GM18870 (cell line): ENCODE measurements around the gene C4A.
"Not testable (repeated sequence)": the region's sequence is repeated elsewhere in the genome, so short reads cannot be mapped to it uniquely, and the experiment has no call there.

Source experiments
- ATAC-seq: cut with Tn5 transposase; IDR thresholded peaks from one replicate; pipeline ENCODE4 v1.9.1; 2021; ENCODE audit warnings: moderate library complexity; ENCODE audit not compliant: unreplicated experiment

C4A gene

GRCh38 chr6:32014547-32014946, 32.7 kb downstream of the C4A start, which contains the start of gene C4B:
C4B (plus strand) TSS chr6:32014795; CDS start chr6:32014846, 51 bp downstream.
- ATAC-seq: not testable (repeated sequence)

GRCh38 chr6:32022100-32022499, 40.2 kb downstream of the C4A start:
- ATAC-seq: not testable (repeated sequence)

GRCh38 chr6:32028631-32029030, 46.8 kb downstream of the C4A start:
- not testable (repeated sequence) for ATAC-seq

GRCh38 chr6:32029553-32029952, 47.7 kb downstream of the C4A start:
- not testable (repeated sequence) for ATAC-seq

GRCh38 chr6:32035283-32036013, 53.6 kb downstream of the C4A start:
- not testable (repeated sequence) for ATAC-seq

- ATAC-seq: not testable (repeated sequence)
Observed at GRCh38 chr6:32037136-32037535, 55.3 kb downstream of the C4A start.

GRCh38 chr6:32037598-32038524, 56.0 kb downstream of the C4A start, which contains the start of gene CYP21A2:
CYP21A2 (plus strand) TSS chr6:32038415; CDS start chr6:32038423, 8 bp downstream.
- not testable (repeated sequence) for ATAC-seq

- ATAC-seq: not testable (repeated sequence)
Observed at GRCh38 chr6:32038878-32039277, 57.0 kb downstream of the C4A start.

- not testable (repeated sequence) for ATAC-seq
Observed at GRCh38 chr6:32039321-32040274, 57.7 kb downstream of the C4A start.

GRCh38 chr6:32040299-32041049, 58.6 kb downstream of the C4A start:
- not testable (repeated sequence) for ATAC-seq

GRCh38 chr6:32041050-32041321, 59.1 kb downstream of the C4A start:
- not testable (repeated sequence) for ATAC-seq

- not testable (repeated sequence) for ATAC-seq
Observed at GRCh38 chr6:32041385-32041784, 59.5 kb downstream of the C4A start.

- ATAC-seq: not testable (repeated sequence)
Observed at GRCh38 chr6:32042276-32042675, 60.4 kb downstream of the C4A start.

- not testable (repeated sequence) for ATAC-seq
Observed at GRCh38 chr6:32043589-32044380, 61.9 kb downstream of the C4A start.

- not testable (repeated sequence) for ATAC-seq
Observed at GRCh38 chr6:32044916-32045315, 63.1 kb downstream of the C4A start.

- ATAC-seq: no peak
Observed at GRCh38 chr6:32045811-32046449, 64.1 kb downstream of the C4A start.

- ATAC-seq: no peak
Observed at GRCh38 chr6:32046450-32047083, 64.7 kb downstream of the C4A start.

- ATAC-seq: no peak
Observed at GRCh38 chr6:32047084-32047478, 65.2 kb downstream of the C4A start.
